Activated CD4-positive, alpha-beta T cell treated with anti-CD3 and anti-CD28 coated beads, Interleukin-2, amount 50 U/mL, for 4 hours (primary cell): Measurements from ENCODE around the gene VPS37C.
"Not testable (repeated sequence)": the region's sequence is repeated elsewhere in the genome, so short reads cannot be mapped to it uniquely, and the experiment has no call there.

Source experiments
- DNase-seq, 2 experiments: peaks; one replicate each; pipeline ENCODE4 v3.0.0-alpha.2; 2020

The VPS37C gene

DNA sequence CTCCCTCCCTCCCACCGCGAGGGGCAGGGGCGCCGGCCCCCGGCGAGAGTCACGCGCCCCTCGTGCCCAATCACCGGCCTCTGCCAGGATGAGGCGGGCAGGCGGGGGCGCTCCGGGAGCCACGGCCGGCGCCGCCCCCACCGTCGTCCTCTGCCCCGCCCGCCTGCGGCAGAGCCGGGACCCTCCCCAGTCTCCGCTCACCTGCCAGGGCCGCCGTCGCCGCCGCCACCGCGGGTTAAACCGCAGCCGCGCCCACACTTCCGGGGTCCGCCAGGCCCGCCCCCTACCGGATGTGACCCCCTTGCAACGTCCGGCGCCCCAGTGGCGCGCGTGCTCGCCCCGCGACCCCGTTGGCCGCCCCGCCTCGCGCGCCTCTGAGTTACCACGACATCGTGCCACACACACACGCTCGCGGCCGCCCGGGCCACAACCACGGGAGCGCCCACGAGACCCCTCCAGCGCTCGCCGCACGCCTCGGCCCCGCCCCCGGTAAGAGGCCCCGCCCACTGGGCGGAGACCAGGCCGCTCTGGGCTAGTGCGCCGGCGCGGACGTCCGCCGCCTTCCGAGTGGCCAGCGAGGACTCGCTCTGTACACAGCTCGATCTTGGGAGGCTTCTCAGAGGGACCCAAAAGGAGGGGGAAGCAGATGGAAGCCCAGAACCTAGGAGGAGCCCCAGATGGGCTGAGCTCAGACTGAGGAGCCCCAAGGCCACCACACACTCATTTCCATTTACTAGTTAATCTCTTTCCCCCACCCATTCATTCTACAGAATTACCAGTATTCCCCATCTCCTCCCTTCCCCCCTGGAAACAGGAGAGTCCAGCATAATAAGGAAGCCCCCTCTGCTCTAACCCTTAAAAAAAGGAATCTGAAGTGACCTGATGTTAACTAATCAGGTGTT, at the start of gene VPS37C:
VPS37C (minus strand) TSS at position 237 of the 902 bp plus-strand sequence. CDS start 22,597 bp downstream, outside the sequence.
- DNase-seq = peak; percentile 85 to 86

GRCh38 chr11:61210629-61211028, 49.4 kb upstream of the VPS37C start:
- not testable (repeated sequence) for DNase-seq

- not testable (repeated sequence) for DNase-seq
These were observed 46.5 kb upstream of the VPS37C start for GRCh38 chr11:61207636-61208310.

- not testable (repeated sequence) for DNase-seq
These were observed 43.4 kb upstream of the VPS37C start for GRCh38 chr11:61204502-61205059.

DNA sequence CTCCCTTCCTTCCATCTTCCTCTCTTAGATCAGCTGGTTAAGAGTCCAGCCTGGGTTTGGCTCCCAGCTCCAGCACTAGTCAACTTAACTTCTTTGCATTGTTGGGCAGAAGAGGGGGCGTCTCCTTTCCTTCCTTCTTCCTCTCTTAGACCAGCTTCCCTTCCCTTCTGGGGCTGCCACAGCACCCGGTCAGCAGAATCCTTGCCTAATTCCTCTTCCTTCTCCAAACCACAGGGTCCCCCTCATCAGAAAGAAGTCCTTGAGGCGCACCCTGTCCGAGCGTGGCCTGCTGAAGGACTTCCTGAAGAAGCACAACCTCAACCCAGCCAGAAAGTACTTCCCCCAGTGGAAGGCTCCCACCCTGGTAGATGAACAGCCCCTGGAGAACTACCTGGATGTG, 42.6 kb upstream of the VPS37C start:
- DNase-seq = not testable (repeated sequence)

DNA sequence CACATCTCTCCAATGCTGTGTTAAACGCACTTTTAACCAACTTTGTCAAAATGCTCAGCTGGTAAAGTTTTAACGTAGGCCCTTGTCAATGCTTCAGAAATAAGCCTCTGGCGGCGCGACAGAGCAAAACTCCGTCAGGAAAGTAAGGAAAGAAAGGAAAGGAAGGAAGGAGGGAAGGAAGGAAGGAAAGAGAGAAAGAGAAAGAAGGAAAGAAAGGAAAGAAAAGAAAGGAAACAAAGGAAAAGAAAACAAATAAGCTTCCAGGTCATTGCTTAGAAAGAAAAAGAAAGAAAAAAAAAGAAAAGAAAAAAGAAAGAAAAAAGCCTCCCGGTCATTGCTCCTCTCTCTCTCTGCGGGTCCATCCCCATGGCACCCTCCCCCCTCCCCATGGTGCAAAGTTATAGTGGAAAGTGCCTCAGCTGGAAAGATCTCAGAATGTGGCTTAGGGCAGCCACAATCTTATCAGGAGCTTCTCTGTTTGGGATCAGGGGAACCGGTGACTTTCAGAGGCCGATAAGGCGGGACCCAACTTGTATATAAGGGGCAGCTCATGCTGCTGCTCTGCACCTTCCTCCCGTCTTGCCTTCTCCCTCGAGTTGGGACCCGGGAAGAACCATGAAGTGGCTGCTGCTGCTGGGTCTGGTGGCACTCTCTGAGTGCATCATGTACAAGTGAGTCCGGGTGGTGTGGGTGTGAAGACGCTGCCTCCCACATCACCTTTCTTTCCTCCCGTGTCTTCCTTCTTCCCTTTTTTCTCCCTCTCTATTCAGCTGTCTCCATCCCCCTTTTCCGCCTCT, 41.9 kb upstream of the VPS37C start, which contains the start of gene PGA3:
PGA3 (plus strand) TSS at position 566 of the 797 bp plus-strand sequence; CDS start at position 616, 50 bp downstream.
- not testable (repeated sequence) for DNase-seq

DNA sequence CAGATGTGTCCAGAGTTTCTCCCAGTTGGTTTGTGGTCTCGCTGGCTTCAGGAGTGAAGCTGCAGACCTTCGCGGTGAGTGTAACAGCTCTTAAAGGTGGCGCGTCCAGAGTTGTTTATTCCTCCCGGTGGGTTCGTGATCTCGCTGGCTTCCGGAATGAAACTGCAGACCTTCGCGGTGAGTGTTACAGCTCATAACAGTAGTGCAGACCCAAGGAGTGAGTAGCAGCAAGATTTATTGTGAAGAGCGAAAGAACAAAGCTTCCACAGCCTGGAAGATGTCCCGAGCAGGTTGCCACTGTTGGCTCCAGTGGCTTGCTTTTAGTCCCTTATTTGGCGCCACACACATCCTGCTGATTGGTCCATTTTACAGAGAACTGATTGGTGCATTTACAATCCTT, 40.2 kb upstream of the VPS37C start:
- no peak for DNase-seq

- DNase-seq = no peak
These were observed 37.8 kb upstream of the VPS37C start for GRCh38 chr11:61198948-61199523.

DNA sequence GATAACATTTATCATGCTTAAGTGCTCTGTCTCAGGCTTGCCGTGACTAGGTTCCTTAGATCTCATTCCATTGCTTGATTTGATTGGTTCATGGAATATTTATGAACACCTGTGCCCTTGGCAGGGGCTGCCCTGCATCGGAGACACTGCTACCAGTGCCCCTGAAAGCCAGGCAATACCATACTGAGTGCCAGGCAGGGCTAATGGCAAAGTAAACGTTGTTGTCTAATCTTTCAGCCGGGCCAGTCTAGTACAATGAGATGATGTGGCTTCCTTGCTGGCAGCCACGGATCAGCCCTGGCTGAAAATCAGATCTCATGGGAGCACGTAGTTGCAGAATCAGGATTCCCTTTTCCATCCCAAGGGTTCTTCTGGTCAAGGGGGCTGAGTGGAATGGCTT, 37.1 kb upstream of the VPS37C start:
- DNase-seq = no peak

- DNase-seq = no peak
These were observed 34.5 kb upstream of the VPS37C start for GRCh38 chr11:61195719-61196118.

DNA sequence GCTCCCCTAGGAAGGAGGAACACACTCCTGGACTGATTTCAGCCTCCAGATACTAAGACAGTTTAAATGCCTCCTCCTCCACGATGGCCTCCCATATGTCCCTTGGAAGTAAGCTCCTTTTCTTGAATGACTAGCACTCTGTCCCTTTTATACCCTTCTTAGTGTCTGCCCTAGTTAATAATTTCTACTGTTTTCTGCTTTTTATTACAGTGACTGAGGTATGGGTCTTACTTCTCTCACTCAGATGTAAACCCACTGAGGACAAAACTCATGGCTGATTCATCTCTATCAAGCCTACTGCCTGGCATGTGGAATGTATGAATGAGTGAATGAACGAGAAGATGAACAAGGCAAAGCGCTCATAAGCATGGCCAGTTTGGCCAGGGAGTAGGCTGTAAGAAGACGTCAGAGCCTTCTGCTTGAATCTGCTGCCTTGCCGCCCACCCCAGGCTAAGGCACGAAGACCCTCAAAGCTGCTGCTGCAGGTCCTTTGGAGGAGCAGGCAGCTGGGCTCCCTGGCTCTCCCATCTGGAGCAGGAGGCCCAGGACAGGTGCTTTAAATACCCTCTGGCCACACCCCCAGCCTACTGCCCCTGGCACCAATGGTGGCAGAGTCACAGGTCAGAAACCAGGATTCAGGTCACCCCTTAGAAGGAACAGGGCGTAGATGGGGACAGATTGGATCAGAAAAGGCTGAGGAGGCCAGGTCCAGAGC, 33.9 kb upstream of the VPS37C start:
- no peak for DNase-seq

GRCh38 chr11:61194169-61194671, 33.0 kb upstream of the VPS37C start:
- no peak for DNase-seq

DNA sequence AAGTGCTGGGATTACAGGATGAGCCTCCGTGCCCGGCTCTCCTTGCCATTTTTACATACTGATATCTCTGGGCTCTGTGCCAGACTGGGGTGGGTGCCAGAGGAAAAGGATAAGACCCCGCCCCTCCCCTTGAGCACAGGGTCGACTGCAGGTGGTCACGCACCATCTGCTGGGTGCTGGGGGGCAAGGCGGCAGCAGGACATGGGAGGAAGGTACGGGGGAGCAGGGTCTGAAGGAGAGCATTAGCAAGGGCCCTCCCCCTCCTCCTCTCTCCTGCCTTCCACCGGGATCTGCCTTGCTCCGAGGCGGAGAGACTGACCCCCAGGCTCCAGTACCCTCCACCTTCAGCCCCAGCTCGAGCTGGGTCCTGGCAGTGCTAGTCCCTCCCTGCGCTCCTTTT, 32.4 kb upstream of the VPS37C start:
- DNase-seq = no peak

GRCh38 chr11:61189933-61190332, 28.7 kb upstream of the VPS37C start:
- DNase-seq = no peak

- DNase-seq = peak; percentile 75 to 80
These were observed 26.4 kb upstream of the VPS37C start for GRCh38 chr11:61187505-61188130.

- DNase-seq = no peak
These were observed 25.3 kb upstream of the VPS37C start for GRCh38 chr11:61186504-61186903.

- DNase-seq = no peak
These were observed 22.4 kb upstream of the VPS37C start for GRCh38 chr11:61183645-61184044.

GRCh38 chr11:61181489-61181888, 20.3 kb upstream of the VPS37C start:
- DNase-seq = no peak

DNA sequence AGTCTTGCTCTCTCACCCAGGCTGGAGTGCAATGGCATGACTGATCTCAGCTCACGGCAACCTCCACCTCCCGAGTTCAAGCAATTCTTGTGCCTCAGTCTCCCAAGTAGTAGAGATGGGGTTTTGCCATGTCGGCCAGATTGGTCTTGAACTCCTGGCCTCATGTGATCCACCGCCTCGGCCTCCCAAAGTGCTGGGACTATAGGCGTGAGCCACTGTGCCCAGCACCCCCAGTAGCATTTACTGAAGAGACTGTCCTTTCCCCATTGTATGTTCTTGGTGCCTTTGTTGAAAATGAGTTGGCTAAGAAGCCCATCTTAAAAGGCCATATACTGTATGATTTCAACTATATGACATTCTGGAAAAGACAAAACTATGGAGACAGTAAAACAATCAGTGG, 19.0 kb upstream of the VPS37C start:
- not testable (repeated sequence) for DNase-seq

DNA sequence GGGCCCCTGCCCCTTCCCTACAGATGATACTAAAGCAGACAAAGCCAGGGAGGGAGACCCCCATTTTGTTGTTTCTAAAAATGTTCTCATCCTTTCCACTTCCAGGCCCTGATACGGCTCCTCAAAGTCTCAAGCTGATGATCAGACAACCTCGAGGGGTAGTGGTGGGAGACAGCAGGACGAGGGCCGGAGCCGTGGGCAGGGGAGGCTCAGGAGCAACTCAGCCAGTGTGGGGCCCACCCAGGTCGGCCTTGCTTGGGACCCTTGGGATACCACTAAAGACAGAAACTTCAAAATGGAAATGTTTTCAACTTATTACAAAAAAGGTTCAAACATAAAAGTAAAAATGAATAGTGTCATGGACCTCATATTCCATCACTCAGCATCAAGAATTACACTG, 15.2 kb upstream of the VPS37C start:
- DNase-seq = no peak

DNA sequence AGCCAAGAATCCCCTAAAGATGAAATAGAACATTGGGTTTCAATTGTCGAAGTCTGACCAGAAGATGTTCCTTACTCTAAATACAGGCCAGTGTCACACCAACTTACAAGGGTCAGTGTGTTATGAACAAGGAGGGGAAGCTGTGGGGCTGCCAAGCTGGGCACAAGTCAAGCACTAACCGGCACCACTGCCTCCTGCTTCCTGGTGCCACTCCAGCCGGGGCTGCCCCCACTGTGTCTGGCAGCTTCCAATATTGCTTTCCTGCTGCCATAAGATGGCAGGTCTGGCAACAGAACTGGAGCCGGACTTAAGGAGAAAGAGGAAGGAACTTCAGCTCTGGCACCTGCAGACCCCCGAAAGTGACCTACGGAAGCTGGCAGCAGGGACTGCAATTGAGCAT, 13.7 kb upstream of the VPS37C start:
- no peak for DNase-seq
